ENCODE measurements around the gene HOOK2. TPM values are rescaled to one million over a fixed set of nuclear protein-coding genes. Genes with fewer than 3 reads are reported as not detected.

HOOK2 gene
- total and polyA plus RNA-seq, 9 of the 15 experiments (the other 6 are each of a cell fraction or from before 2014, with no cell fraction given) = 1.3 to 17.2 (median 9.9) TPM

- TF ChIP-seq ARID2 (IDR thresholded peaks at IDR 0.05) (no peak), CCNT2 (IDR thresholded peaks at IDR 0.05; ENCODE audit: borderline replicate concordance, extremely low read depth, insufficient read length, low read depth, low read length) (no peak), FOXO4 (CRISPR knock-in tag; IDR thresholded peaks at IDR 0.05) (no peak), PHF8 (IDR thresholded peaks at IDR 0.05; ENCODE audit: borderline replicate concordance, low read length) (no peak), HNRNPLL (IDR thresholded peaks at IDR 0.05; ENCODE audit: low read depth, low read length, poor library complexity, severe bottlenecking) (no peak), SRSF7 (optimal IDR thresholded peaks at IDR 0.05; ENCODE audit: low read depth, low read length) (no peak), EWSR1 (IDR thresholded peaks at IDR 0.05; ENCODE audit: borderline replicate concordance, low read depth, partially characterized antibody) (no peak), NR1H2 (CRISPR knock-in tag; IDR thresholded peaks at IDR 0.05) (no peak), CBFA2T3 (IDR thresholded peaks at IDR 0.05) (peak; percentile 27), SAFB (IDR thresholded peaks at IDR 0.05; ENCODE audit: borderline replicate concordance, low read depth, low read length) (no peak), ZNF407 (IDR thresholded peaks at IDR 0.05; ENCODE audit: low read depth) (no peak), PHTF2 (CRISPR knock-in tag; IDR thresholded peaks at IDR 0.05) (no peak), ESRRA (IDR thresholded peaks at IDR 0.05; ENCODE audit: borderline replicate concordance, low read depth) (peak; percentile 62; the same call in 1 of the 2 replicates), ZNF280A (IDR thresholded peaks at IDR 0.05; ENCODE audit: low read depth, partially characterized antibody) (no peak), MAX (CRISPR knock-in tag; IDR thresholded peaks at IDR 0.05) (no peak), RAD51 (IDR thresholded peaks at IDR 0.05; ENCODE audit: borderline replicate concordance, low read depth) (no peak)
Observed at GRCh38 chr19:12756150-12756883, 19.0 kb downstream of the HOOK2 start (continued).
